Measurements from ENCODE around the gene CHST6.

Gene CHST6

GRCh38 chr16:75481475-75481874 is 13.8 kb downstream of the CHST6 start:
- no peak overlapping the region for H3K4me3 ChIP-seq (ENCODE audit: low read length)
- DNase-seq (ENCODE audit: low read depth) = no peak
- TF ChIP-seq, protein P1, sequence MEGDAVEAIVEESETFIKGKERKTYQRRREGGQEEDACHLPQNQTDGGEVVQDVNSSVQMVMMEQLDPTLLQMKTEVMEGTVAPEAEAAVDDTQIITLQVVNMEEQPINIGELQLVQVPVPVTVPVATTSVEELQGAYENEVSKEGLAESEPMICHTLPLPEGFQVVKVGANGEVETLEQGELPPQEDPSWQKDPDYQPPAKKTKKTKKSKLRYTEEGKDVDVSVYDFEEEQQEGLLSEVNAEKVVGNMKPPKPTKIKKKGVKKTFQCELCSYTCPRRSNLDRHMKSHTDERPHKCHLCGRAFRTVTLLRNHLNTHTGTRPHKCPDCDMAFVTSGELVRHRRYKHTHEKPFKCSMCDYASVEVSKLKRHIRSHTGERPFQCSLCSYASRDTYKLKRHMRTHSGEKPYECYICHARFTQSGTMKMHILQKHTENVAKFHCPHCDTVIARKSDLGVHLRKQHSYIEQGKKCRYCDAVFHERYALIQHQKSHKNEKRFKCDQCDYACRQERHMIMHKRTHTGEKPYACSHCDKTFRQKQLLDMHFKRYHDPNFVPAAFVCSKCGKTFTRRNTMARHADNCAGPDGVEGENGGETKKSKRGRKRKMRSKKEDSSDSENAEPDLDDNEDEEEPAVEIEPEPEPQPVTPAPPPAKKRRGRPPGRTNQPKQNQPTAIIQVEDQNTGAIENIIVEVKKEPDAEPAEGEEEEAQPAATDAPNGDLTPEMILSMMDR (conservative IDR thresholded peaks at IDR 0.05; ENCODE audit: low read depth, low read length) = no peak

- H3K4me3 ChIP-seq (ENCODE audit: low read length) = no peak overlapping the region
- TF ChIP-seq, protein P1 (conservative IDR thresholded peaks at IDR 0.05; ENCODE audit: low read depth, low read length) = no peak
- no peak for DNase-seq (ENCODE audit: low read depth)
Observed at GRCh38 chr16:75479421-75479990, 15.7 kb downstream of the CHST6 start.

DNA sequence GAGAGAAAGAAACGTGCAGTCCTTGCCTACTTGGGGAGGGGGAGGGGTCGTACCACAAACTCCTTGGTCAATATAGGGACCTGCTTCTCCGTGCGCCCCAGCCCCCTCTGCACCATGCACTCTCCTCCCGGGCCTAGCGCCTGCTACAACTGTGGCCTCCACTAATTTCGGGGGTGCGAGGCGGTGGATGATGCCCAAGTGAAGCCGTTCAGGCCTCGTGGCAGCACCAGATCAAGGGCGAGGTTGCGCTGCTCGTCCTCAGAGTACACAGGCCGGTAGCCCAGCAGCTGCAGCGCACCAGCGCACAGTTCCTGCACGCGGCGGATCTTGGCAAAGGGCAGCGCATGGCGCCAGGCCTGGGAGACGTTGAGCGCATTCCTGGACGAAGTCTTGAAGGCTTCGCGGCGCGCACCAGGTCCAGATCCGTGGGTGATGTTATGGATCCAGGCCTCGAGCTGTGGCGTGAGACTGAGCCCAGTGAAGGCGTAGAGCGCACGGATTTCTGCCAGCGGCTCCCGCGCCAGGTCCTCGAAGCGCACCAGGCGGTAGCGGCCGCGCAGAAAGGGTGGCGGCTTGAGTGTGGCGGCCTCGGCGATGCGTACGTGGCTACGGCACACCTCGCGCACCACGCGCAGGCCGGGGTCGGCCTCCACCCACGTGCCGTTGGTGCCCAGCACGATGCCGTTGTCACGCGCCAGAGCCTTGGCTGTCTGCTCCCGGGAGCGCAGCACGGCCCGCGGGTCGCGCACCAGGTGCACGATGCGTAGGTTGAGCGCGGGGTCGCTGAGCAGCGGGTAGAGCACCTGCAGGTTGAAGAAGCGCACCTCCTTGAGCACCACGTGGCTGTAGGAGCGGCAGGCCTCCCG is 16.5 kb downstream of the CHST6 start:
- no peak overlapping the region for H3K4me3 ChIP-seq (ENCODE audit: low read length)
- no peak for DNase-seq (ENCODE audit: low read depth)
- TF ChIP-seq, protein P1 (conservative IDR thresholded peaks at IDR 0.05; ENCODE audit: low read depth, low read length) = no peak

- H3K4me3 ChIP-seq (ENCODE audit: low read length) = no peak overlapping the region
- DNase-seq (ENCODE audit: low read depth) = no peak
- TF ChIP-seq, protein P1 (conservative IDR thresholded peaks at IDR 0.05; ENCODE audit: low read depth, low read length) = no peak
Observed at GRCh38 chr16:75477680-75478473, 17.4 kb downstream of the CHST6 start.

- no peak overlapping the region for H3K4me3 ChIP-seq (ENCODE audit: low read length)
- DNase-seq (ENCODE audit: low read depth) = no peak
- TF ChIP-seq, protein P1 (conservative IDR thresholded peaks at IDR 0.05; ENCODE audit: low read depth, low read length) = no peak
Observed at GRCh38 chr16:75476817-75477216, 18.4 kb downstream of the CHST6 start.

DNA sequence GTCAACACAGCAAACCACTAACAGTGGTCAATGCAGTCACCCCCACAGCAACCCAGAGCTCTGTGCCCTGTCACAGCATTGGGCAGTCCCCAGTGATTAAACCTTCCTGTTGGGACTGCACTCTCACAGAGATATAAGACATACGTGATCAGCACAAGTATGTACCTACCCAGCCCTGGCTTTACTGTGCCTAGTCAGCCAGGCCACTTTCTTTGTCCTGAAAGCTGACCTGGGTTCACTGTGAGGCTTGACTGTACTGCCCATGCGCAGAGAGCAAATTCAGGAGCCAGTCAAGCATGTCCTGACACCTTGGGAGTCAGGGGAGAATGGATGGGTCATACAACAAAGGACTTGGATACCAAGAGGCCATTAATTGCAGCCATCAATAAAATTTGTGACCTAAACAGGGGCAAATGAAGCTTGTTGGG is 19.8 kb downstream of the CHST6 start:
- H3K4me3 ChIP-seq (ENCODE audit: low read length) = no peak overlapping the region
- TF ChIP-seq, protein P1 (conservative IDR thresholded peaks at IDR 0.05; ENCODE audit: low read depth, low read length) = no peak
- DNase-seq (ENCODE audit: low read depth) = no peak

Measured in retinal pigment epithelial cell (primary cell).